ENCODE data around the gene LRRFIP1.

LRRFIP1 gene

DNA sequence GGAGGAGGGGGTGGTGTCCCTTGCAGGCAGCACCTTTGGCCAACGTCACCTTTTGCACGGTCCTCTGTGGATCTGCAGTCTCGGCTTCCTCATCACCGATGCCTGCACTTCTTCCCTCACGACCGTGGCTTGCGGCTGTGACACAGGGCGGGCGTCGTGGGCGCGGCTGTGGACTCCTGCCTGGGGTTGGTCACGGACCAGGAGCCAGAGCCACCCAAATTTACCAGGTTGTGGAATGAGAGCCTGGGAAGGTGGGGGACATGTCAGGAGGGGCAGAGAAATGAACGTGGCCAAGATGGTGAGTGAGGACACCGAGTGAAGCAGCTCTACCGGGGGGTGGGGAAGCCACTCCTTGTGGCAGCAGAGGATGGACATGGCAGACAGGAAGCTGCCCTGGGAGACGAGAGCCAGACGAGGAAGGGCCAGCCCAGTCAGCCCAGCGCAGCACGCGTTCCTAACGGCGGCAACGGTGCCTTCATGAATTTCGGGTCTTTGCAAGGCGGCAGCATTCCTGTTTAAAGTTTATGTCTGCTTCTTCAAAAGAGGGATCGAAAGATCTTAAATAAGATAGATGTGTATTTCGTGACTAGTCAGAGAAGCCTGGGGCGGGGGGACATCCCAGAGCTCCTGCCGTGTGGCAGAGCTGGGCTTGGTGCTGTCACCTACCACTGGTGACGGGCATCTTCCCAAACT is 84.2 kb downstream of the LRRFIP1 start:
- no peak for TF ChIP-seq SIN3A (IDR thresholded peaks at IDR 0.05; ENCODE audit: borderline replicate concordance, insufficient read depth, low read length)
- no peak for TF ChIP-seq POLR2AphosphoS5 (IDR thresholded peaks at IDR 0.05; ENCODE audit: low read depth, low read length)
- TF ChIP-seq REST (IDR thresholded peaks at IDR 0.05; ENCODE audit: insufficient read depth in 1 of 2, low read depth in 2 of 2, low read length in 2 of 2): no peak
- TF ChIP-seq FOXP2 (optimal IDR thresholded peaks at IDR 0.05; ENCODE audit: borderline replicate concordance, extremely low read depth, extremely low read length, insufficient read depth): no peak
- TF ChIP-seq TAF1 (IDR thresholded peaks at IDR 0.05; ENCODE audit: borderline replicate concordance, insufficient read depth, low read length): no peak

DNA sequence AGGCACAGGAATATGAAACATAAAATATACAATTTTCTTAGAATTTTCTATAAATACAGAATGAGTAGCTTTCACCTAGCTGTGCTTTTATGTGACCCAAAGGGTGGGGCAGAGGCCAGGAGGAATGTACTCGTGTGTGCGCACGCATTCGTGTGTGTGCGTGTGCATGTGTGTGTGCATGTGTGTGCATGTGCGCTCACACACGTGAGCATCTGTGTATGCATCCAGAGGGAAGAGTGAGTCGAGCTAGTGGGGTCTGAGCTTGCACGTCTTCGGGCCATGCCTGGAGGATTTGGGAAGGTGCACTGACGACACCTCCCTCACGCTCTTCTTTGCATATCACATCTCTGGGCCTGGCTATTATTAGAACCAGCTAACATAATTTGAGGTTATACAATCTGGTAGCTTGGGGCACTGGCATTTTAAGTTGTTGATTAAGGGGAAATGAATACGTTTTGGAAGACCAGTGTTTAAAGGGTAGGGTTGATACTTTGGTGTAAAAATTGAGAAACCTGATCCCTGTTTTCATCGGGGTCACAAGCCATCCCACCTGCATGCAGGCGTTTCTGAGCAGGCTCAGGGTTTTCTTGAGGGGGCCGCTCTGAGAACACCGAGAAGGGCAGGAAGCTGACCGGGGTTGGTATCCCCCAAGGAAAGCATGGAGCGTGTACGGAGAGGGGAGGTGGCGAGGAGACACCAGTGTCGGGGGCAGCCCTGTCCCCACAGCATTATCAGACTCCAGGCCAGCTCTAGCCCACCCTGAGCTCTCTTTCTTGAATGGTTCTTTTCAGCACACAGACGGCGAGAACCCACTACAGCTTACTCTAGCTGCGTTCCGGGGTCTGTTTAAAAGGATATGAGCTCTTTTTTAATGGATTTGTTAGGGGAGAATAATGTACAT is 85.3 kb downstream of the LRRFIP1 start:
- TF ChIP-seq FOXP2 (optimal IDR thresholded peaks at IDR 0.05; ENCODE audit: borderline replicate concordance, extremely low read depth, extremely low read length, insufficient read depth) (no peak), REST (IDR thresholded peaks at IDR 0.05; ENCODE audit: insufficient read depth in 1 of 2, low read depth in 2 of 2, low read length in 2 of 2) (no peak), TAF1 (IDR thresholded peaks at IDR 0.05; ENCODE audit: borderline replicate concordance, insufficient read depth, low read length) (no peak), POLR2AphosphoS5 (IDR thresholded peaks at IDR 0.05; ENCODE audit: low read depth, low read length) (no peak), SIN3A (IDR thresholded peaks at IDR 0.05; ENCODE audit: borderline replicate concordance, insufficient read depth, low read length) (no peak)

- no peak for TF ChIP-seq REST (IDR thresholded peaks at IDR 0.05; ENCODE audit: insufficient read depth in 1 of 2, low read depth in 2 of 2, low read length in 2 of 2)
- no peak for TF ChIP-seq POLR2AphosphoS5 (IDR thresholded peaks at IDR 0.05; ENCODE audit: low read depth, low read length)
- no peak for TF ChIP-seq FOXP2 (optimal IDR thresholded peaks at IDR 0.05; ENCODE audit: borderline replicate concordance, extremely low read depth, extremely low read length, insufficient read depth)
- no peak for TF ChIP-seq SIN3A (IDR thresholded peaks at IDR 0.05; ENCODE audit: borderline replicate concordance, insufficient read depth, low read length)
- no peak for TF ChIP-seq TAF1 (IDR thresholded peaks at IDR 0.05; ENCODE audit: borderline replicate concordance, insufficient read depth, low read length)
Observed at GRCh38 chr2:237714690-237715458, 87.5 kb downstream of the LRRFIP1 start.

DNA sequence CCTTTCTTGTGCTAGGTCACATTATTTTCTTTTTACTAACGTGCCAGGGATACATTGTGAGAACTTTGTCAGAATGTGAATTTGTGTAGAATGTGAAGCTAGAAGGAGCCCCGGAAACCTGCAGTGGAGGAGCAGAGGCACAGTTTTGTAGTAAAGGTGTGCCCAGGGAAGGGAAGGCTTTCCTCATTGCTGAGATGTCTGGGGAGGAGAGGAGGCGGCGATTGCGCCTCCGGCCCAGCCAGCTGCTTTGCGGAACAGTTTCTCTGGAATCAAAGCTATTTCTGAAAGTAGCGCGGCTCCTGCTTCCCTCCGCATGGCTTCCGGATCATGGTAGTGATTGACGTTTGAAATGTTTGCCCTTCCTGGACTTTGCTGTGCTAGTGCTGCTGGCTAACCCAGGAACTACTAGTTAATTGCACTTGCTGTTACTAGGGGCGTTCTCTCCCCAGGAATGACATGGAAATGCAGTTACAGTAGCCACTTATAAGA is 88.1 kb downstream of the LRRFIP1 start:
- no peak for TF ChIP-seq POLR2AphosphoS5 (IDR thresholded peaks at IDR 0.05; ENCODE audit: low read depth, low read length)
- no peak for TF ChIP-seq FOXP2 (optimal IDR thresholded peaks at IDR 0.05; ENCODE audit: borderline replicate concordance, extremely low read depth, extremely low read length, insufficient read depth)
- no peak for TF ChIP-seq TAF1 (IDR thresholded peaks at IDR 0.05; ENCODE audit: borderline replicate concordance, insufficient read depth, low read length)
- no peak for TF ChIP-seq REST (IDR thresholded peaks at IDR 0.05; ENCODE audit: insufficient read depth in 1 of 2, low read depth in 2 of 2, low read length in 2 of 2)
- no peak for TF ChIP-seq SIN3A (IDR thresholded peaks at IDR 0.05; ENCODE audit: borderline replicate concordance, insufficient read depth, low read length)
